Aorta (tissue), 5 donors: ENCODE measurements around the gene MYO3B. TPM values are rescaled to one million over a fixed set of nuclear protein-coding genes. Genes with fewer than 3 reads are reported as not detected.

Source experiments
- ATAC-seq: fragments of 200-7000 bp; cut with Tn5 transposase; one replicate; pipeline ENCODE4 v1.9.1; 2022; ENCODE audit warnings: moderate library complexity; ENCODE audit not compliant: low FRiP score
- DNase-seq, 2 donors: peaks; one replicate each; pipeline ENCODE4 v3.0.0-alpha.2; 2020
- H3K27ac ChIP-seq, 2 donors: one replicate each; pipeline ENCODE4 v1.5.1; 2013; ENCODE audit warnings: low read length in 2 of 2, mild to moderate bottlenecking in 2 of 2, moderate library complexity in 2 of 2, control low read depth in 1 of 2, inconsistent platforms in 1 of 2, low read depth in 1 of 2
- H3K27me3 ChIP-seq, 2 donors: one replicate each; pipeline ENCODE4 v1.6.1; 2013; ENCODE audit warnings: control low read depth in 1 of 2, low read length in 1 of 2, mild to moderate bottlenecking in 1 of 2, moderate library complexity in 1 of 2; ENCODE audit not compliant: insufficient read depth in 2 of 2, control insufficient read depth in 1 of 2
- H3K36me3 ChIP-seq, 2 donors: one replicate each; pipeline ENCODE4 v1.6.1; 2013; ENCODE audit warnings: control low read depth in 1 of 2, low read length in 1 of 2, mild to moderate bottlenecking in 1 of 2; ENCODE audit not compliant: insufficient read depth in 2 of 2, control insufficient read depth in 1 of 2
- H3K4me1 ChIP-seq, 2 donors: one replicate each; pipeline ENCODE4 v1.6.1; 2013; ENCODE audit warnings: low read length in 2 of 2, control low read depth in 1 of 2, mild to moderate bottlenecking in 1 of 2, moderate library complexity in 1 of 2; ENCODE audit not compliant: insufficient read depth in 2 of 2, control insufficient read depth in 1 of 2
- H3K4me3 ChIP-seq, 2 donors: one replicate each; pipeline ENCODE4 v1.5.1; 2013; ENCODE audit warnings: low read length in 2 of 2, control low read depth in 1 of 2, mild to moderate bottlenecking in 1 of 2
- H3K9me3 ChIP-seq: one replicate; pipeline ENCODE4 v1.6.1; 2013; ENCODE audit warnings: mild to moderate bottlenecking, low read length; ENCODE audit not compliant: control insufficient read depth
- WGBS, 2 donors: extraction: QIAGEN DNeasy Blood & Tissue Kit; methylation state at CpG; one replicate each; pipeline ENCODE4 v1.1.7; 2013; 5-methylcytosine and 5-hydroxymethylcytosine counted together
- intact Hi-C, 2 donors: fragments of 100-400 bp; cut with DNase I; formaldehyde crosslinking; loops; one replicate each; pipeline versions ENCODE4 v1.14.2 to v1.15.0; 2022
- polyA plus RNA-seq, 2 donors: library from polyadenylated mRNA; stranded (reverse); fragments of 200-250 nt; gene quantifications; one replicate each; pipeline ENCODE4 v1.2.3, GENCODE V29; 2013
- total RNA-seq, 2 donors: library from RNA; stranded (reverse); fragmentation: NEBNext Ultra II Directional; extraction: Animal tissue kit (Norgen Biotek cat#: 25700); gene quantifications; one replicate each; pipeline ENCODE4 v1.2.1, GENCODE V29; 2021
- donor health status: healthy with polysubstance abuse.
- donor health status: Bipolar disorder and iron deficiency.
- donor health status: DM: no; HTN: no; CAD: no.
- donor health status: DM: no; HTN: no; CAD: no.
- donor health status: DM: yes; HTN: yes; CAD: no.

Gene MYO3B
- total and polyA plus RNA-seq, 4 donors: 0.05 to 0.32 TPM; not detected in 2

- Histone ChIP-seq H3K27me3 (no peaks in the 10 kb centered on the region), H3K27ac (no peak overlapping the region), H3K36me3 (no peaks in the 10 kb centered on the region), H3K4me1 (no peaks in the 10 kb centered on the region), H3K4me3 (no peak overlapping the region), H3K9me3 (peaks cover 8% of the 10 kb centered on the region)
- DNase-seq (no peak), ATAC-seq (no peak)
- intact Hi-C loops: no loop called here
- WGBS, 2 donors: 87 to 89% methylated on average over 2 of the region's 2 CpGs
These were observed 86.5 kb downstream of the MYO3B start for GRCh38 chr2:170264522-170264860.

GRCh38 chr2:170264865-170265264 is 86.9 kb downstream of the MYO3B start:
- Histone ChIP-seq H3K36me3 (no peaks in the 10 kb centered on the region), H3K4me1 (no peaks in the 10 kb centered on the region), H3K27ac (no peak overlapping the region), H3K4me3 (no peak overlapping the region), H3K9me3 (peaks cover 8% of the 10 kb centered on the region), H3K27me3 (no peaks in the 10 kb centered on the region)
- intact Hi-C loops: no loop called here
- no peak for ATAC-seq
- DNase-seq: no peak

DNA sequence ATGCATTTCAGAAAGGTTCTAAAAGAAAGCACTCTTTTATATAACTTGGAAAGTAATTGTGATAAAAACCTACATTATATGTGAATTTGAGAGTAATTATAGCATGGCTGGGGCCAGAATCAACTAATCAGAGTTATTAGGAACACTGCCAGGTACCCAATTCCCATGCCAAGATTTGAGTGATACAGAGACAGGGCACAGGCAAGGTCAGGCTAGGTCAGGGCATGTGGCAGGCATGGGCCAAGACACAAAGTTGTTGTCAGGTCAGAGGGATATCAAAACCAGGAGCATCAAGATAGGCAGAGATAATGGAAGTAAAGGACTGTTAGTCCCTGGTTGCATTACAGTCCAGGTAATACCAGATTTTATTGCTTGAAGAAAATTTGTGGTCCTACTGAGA is 87.4 kb downstream of the MYO3B start:
- intact Hi-C loops: no loop called here
- no peaks in the 10 kb centered on the region for H3K27me3 ChIP-seq
- peaks cover 8% of the 10 kb centered on the region for H3K9me3 ChIP-seq
- no peaks in the 10 kb centered on the region for H3K36me3 ChIP-seq
- H3K27ac ChIP-seq: no peak overlapping the region
- no peaks in the 10 kb centered on the region for H3K4me1 ChIP-seq
- no peak overlapping the region for H3K4me3 ChIP-seq
- ATAC-seq (no peak), DNase-seq (no peak)

DNA sequence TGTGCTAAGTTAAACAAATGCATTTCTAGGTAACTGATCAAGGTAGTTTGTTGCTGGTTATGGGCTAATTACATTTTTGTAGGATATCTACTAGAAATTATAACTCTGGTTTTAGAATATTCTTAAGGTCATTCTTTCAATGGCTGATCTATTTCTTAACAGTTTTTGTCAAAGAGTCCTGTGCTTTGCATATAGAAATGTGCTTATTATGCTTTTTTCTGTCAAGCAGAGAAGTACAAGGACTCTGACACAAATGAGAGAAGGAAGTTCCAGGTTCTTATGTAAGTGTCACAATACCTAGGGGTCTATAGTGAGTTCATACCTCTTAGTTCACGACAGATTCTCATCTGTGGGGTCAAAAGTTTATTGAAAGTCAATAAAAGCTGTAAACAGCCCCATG is 88.4 kb downstream of the MYO3B start:
- Histone ChIP-seq H3K9me3 (peaks cover 8% of the 10 kb centered on the region), H3K27me3 (no peaks in the 10 kb centered on the region), H3K27ac (no peak overlapping the region), H3K4me1 (no peaks in the 10 kb centered on the region), H3K36me3 (no peaks in the 10 kb centered on the region), H3K4me3 (no peak overlapping the region)
- no peak for ATAC-seq
- WGBS, 2 donors: 72 to 73% methylated on average over 1 of the region's 1 CpG
- DNase-seq: no peak
- intact Hi-C loops: no loop called here

GRCh38 chr2:170267071-170267470 is 89.1 kb downstream of the MYO3B start:
- Histone ChIP-seq H3K4me1 (no peaks in the 10 kb centered on the region), H3K27me3 (no peaks in the 10 kb centered on the region)

DNA sequence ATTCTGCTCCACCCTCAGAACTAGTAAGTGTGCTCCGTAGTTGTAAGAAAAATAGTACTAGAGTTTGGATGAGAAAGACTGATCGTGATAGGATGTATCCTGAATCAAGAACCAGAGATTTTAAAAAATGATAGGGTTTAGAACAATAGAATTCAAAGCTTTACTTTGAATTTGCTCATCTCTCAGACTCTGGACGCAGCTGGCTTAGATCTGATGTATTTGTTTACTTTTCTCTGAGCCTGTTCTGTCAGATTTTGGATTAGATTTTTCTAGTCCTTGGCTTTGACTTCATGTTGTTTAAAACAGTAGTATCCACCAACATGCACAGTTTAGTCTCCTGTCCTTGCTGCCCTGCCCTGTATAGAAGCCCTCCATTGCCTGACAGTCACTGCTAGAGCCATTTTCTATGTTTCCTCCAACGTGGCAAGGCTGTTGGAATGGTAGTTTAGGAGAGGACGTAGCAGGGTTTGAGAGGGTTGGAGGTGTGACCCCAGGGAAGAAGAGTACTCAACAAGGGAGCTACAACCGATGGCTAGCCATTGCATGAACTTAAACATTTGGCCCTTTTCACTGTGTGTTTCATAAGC is 92.4 kb downstream of the MYO3B start:
- no peaks in the 10 kb centered on the region for H3K4me1 ChIP-seq
- H3K4me3 ChIP-seq: no peak overlapping the region
- no peaks in the 10 kb centered on the region for H3K27me3 ChIP-seq
- no peak overlapping the region for H3K27ac ChIP-seq
- ATAC-seq (no peak), DNase-seq (no peak)
- no peaks in the 10 kb centered on the region for H3K36me3 ChIP-seq
- intact Hi-C loops: no loop called here
- H3K9me3 ChIP-seq: no peaks in the 10 kb centered on the region
- WGBS, 2 donors: 67% methylated on average over 6 of the region's 6 CpGs

More at GRCh38 chr2:170267071-170267470, 89.1 kb downstream of the MYO3B start:
- Histone ChIP-seq H3K4me3 (no peak overlapping the region), H3K27ac (no peak overlapping the region), H3K9me3 (peaks cover 8% of the 10 kb centered on the region), H3K36me3 (no peaks in the 10 kb centered on the region)
- DNase-seq: no peak
- intact Hi-C loops: no loop called here
- ATAC-seq: no peak

DNA sequence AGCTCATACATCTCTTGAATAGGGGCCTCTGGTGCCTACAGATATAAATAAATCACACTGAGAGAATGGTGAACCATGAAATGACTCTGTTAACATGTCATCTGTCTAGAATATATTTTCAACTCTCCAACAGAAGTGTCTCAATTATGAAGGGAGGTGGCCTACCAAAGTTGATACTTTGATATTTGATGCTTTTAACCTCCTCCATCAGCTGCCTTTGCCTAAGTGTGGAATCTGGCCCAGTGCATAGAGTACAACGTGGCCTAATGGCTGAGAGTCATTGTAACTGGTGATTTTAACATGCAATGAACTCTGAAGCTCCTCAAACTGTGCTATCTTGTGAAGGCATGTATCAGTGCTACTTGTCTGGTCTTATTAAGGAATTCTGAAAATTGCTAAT is 93.4 kb downstream of the MYO3B start:
- no peak overlapping the region for H3K27ac ChIP-seq
- H3K27me3 ChIP-seq: no peaks in the 10 kb centered on the region
- ATAC-seq (no peak), DNase-seq (no peak)
- H3K4me1 ChIP-seq: no peaks in the 10 kb centered on the region
- H3K9me3 ChIP-seq: no peaks in the 10 kb centered on the region
- H3K36me3 ChIP-seq: no peaks in the 10 kb centered on the region
- WGBS, 2 donors: 19 to 27% methylated on average over 1 of the region's 1 CpG
- intact Hi-C loops: no loop called here
- H3K4me3 ChIP-seq: no peak overlapping the region

- ATAC-seq: no peak
- Histone ChIP-seq H3K9me3 (no peaks in the 10 kb centered on the region), H3K36me3 (no peaks in the 10 kb centered on the region), H3K27me3 (no peaks in the 10 kb centered on the region), H3K4me3 (no peak overlapping the region), H3K4me1 (no peaks in the 10 kb centered on the region), H3K27ac (no peak overlapping the region)
- 48 to 65% methylated on average over 3 of the region's 3 CpGs for WGBS, 2 donors
- intact Hi-C loops: no loop called here
- no peak for DNase-seq
These were observed 98.1 kb downstream of the MYO3B start for GRCh38 chr2:170276056-170276455.

DNA sequence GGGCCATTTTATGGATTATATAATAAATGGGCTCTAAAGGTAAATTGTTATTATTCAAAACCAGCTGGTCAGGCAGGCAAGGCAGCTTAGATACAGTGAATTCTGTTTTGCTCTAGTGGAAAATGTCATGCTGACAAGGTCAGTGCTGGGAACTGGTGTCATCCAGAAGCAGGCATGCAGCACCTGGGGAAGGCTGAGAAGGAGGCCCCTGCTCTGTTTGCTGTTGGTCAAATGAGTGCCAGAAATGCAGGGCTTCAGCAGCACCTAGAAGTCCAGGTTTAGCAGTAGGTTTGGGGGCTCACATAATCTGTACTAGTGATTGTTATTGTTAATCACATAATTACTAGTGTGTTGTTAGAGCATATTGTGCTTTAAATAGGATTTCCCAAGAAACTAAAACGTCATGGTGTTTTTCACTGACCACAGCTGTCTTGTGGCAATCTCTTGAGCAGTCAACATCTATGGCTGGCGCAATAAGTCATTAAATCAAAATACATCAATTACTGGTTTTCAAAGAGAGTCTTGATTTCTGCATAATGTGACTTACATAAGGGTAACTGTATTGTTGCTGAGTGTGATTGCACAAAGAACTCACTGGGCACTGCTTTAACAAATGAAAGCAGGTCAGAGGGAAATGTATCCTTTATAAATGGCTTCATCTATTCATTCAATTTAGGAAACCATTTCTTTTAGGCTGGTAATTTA is 99.1 kb downstream of the MYO3B start:
- H3K27me3 ChIP-seq: no peaks in the 10 kb centered on the region
- intact Hi-C loops: no loop called here
- DNase-seq (no peak), ATAC-seq (no peak)
- H3K9me3 ChIP-seq: no peaks in the 10 kb centered on the region
- 52 to 58% methylated on average over 2 of the region's 2 CpGs for WGBS, 2 donors
- H3K4me1 ChIP-seq: no peaks in the 10 kb centered on the region
- H3K36me3 ChIP-seq: no peaks in the 10 kb centered on the region
- no peak overlapping the region for H3K4me3 ChIP-seq
- H3K27ac ChIP-seq: no peak overlapping the region
